Peyer's patch (tissue), 4 donors: ENCODE results near the gene USP33.

Source experiments
- CTCF ChIP-seq, 6 experiments: fragments of 450-650 bp in 4 of 6; fragments of 200-600 bp in 2 of 6; sonication (generic) in 1 of 6; IDR thresholded peaks; one replicate each; pipeline ENCODE4 v1.5.1; 2017 to 2019; ENCODE audit warnings: antibody characterized with exemption in 6 of 6, mild to moderate bottlenecking in 3 of 6, moderate library complexity in 1 of 6
- POLR2A ChIP-seq, 2 donors: fragments of 450-650 bp; IDR thresholded peaks; one replicate each; pipeline ENCODE4 v1.5.1; 2017; ENCODE audit warnings: antibody characterized with exemption in 2 of 2, mild to moderate bottlenecking in 2 of 2, moderate library complexity in 2 of 2

DNA sequence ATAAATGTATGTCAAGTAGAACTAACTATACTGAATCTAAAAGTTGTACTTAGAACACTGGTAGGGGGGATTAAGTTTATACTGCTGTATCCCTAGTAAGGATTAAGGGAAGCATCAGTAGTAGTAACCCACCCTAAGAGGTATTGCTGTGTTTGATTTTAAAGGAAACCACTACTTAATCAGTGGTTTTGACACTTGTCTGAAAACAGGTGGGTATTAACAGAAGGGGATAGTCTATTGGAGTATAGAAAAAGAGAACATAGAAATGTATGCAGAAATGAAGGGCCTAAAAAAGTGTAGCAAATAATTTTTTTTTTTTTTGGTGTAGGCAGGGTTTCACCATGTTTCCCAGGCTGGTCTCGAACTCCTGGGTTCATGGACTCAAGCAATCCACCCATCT, 22.0 kb upstream of the USP33 start:
- no peak for TF ChIP-seq CTCF (IDR thresholded peaks at IDR 0.05)
- TF ChIP-seq POLR2A (IDR thresholded peaks at IDR 0.05): no peak
